Stimulated activated CD4-positive, alpha-beta T cell treated with anti-CD3 and anti-CD28 coated beads, TNF-alpha, amount 100 ng/mL, for 24 hours (primary cell): ENCODE results near the gene DAB2.

Experiments used
- DNase-seq, 3 experiments: peaks; one replicate each; pipeline ENCODE4 v3.0.0-alpha.2; 2020; ENCODE audit warnings: low read depth in 3 of 3

DAB2 gene

DNA sequence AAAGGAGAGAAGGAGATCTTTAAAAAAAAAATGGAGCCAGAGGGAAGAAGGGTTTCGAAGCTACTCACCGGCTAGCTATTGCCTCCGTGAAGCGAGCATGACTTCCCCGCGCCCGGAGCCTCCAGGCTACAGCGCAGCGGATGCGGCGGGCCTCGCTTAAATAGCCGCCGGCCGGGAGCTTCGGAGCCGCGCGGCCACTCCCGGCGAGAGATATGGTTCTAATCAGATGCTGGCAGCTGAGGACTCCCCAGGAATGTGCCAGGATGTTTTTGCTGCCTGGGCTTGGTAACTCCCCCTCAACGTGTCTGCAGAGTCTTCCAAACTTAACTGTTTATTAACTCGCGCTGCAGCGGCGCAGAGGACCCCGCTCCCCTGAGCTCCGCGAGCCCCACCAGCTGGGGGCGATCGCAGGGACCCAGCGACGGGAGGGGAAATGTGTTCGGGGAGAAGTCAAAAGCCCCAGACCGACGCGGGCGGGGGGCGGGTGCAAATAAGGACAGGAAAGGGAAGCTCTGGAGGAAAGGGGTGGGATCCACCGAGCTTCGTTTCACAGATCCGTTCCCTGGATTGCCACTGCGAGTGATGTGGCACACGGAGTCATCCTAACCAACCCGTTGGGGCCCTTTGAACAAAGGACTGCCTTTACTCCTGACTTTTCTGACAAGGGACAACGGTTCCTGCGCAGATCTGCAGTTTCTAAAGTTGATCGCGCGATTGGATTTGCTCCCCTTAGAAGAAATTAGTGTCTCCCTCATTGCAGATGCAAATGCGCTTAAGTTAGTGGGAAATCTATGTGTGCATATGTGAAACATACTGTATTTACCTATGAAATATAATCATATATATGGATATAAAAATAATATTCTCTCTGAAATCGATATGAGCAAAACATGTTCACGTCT lies at the start of gene DAB2:
Gene DAB2, minus strand, starts transcription at position 245 of the 902 bp plus-strand sequence. CDS start 30,660 bp downstream, outside the sequence.
- peak in 2 of 3 experiments; percentile 7 to 47 for DNase-seq

DNA sequence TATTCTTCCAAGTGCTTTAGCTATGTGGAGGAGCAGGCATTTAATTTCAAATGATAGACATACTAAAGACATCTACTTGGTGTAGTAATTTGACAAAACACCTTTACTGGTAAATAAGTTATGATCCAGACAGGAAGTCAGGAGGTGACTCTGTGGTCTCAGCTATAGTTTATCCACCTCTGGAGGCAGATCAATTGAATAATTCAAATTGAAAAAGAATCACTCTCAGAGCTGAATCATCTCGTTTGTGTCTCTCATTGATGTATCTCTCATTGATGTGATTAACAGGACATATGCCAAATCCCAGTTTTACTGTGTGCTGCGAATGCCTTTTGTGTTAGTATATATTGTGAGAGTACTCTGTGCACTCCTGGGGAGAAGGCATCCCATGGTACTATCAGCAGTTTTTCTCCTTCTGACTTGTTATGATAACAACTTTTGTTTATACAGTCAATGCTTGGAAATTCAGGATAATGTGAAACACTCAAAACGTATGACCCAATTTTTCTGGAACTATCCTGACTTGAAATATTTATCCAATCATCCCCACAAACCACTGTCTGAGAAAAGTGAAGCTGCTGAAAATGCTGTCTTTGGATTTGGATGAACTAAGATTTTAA lies 48.5 kb upstream of the DAB2 start:
- no peak for DNase-seq

DNA sequence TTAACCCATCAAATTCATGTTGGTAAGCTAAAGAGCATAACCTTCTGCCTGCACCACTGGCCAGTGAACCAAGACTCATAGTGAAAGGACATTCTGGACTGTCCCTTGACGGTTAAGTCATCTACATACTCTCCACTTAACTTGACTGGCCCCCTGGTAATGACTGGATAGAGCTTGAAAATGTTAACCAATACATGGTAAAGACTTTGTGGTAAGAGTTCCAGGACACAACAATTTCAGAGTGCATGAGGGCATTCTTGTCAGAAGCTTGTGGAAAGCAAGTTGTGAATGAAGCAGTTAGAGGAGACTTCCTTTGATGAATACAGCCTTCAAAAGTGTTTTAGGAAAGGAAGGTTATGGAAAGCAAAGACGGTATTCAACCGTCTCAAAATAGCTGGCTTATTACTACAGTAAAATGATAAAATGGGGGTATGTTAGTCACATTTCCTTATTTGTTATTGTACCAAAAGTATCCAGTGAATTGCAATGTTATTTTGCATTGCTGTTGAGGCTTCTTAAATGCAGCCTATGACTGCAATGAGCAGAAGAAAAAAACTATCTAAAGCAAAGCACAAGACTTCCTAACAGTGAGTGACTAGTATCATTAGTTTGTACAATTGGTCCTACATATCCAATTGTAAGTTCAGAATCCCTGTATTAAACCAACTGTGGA lies 47.2 kb upstream of the DAB2 start:
- DNase-seq: no peak

DNA sequence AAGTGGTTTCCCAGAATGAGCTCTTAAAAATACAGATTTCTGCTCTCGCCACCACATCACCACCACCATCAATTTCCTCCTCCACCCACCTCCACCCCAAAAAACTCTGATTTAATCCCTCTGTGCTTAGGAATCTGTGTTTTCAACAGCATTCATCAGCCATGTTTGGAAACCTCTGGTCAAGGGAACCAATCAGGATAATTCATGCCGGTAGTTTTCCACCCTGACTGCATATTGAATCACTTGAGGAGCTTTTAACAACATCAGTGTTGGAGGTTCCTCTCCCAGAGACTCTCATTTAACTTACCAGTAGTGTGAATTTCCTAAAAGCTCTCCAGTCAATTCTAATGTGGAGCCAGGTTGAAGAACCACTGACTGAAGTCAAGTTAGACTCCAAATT lies 46.0 kb upstream of the DAB2 start:
- no peak for DNase-seq

DNA sequence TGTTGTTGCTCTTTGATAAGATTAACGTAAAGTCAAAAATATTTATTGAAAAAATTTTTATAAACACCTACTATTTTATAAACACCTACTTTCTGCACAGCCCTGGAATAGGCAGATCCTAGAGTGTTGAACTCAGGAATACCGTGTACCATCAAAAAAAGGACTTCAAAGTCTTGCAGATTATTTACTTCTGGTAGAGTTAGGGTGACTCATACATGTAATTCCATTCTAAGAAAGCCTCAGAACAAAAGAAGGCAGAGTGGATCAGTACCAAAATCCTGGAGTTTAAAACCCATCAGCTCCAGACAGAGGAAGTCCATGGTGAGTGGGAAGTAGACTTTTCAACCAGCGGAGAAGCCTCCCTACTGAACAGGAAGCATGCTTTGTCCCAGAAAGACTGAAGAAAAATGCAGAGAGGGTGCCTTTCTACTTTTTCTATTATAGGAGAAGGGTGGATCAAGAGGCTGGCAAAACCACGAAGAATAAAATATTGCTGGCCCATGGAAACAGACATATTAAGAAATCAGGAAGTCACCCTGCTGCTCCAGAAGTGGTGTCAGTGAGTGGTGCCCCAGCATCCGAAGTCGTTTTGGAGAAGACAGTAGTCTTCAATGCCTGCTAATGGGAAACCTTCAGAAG lies 45.1 kb upstream of the DAB2 start:
- DNase-seq: no peak

DNA sequence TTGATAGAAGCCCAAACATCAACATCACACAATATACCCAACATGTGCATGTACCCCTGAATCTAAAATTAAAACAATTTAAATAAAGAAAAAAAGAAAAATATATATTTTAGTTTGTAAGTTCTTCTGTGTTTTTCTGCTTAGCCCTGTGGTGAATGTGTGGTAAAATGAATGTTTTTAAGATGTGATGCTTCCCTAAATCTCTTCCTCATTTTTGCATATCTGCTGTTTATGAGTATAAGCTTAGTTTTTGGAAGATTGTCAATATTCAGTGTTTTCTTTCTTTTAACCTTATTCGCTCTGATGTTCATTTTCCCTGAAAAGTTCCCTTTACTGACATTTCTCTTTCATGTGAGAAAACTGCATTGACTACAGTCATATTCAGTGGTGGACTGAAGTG lies 44.4 kb upstream of the DAB2 start:
- DNase-seq: no peak

DNA sequence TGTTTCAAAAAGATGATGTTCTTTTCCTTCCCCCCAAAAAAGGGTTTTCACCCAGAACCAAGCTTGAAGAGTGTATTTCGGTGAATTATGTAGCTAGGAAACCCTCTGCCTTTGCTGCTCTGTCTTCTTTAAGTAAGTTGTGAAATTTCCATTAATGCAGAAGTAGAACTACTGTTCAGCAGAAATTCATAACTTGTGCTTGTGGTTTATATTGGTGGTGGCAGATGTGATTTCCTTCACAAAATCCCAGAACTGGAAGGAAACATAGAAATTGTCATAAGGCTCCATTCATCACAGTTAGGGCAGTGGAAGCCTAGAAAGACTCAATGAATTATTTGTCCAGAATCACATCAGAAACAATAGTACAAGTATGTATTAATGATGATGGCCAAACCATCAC lies 42.1 kb upstream of the DAB2 start:
- DNase-seq: no peak

DNA sequence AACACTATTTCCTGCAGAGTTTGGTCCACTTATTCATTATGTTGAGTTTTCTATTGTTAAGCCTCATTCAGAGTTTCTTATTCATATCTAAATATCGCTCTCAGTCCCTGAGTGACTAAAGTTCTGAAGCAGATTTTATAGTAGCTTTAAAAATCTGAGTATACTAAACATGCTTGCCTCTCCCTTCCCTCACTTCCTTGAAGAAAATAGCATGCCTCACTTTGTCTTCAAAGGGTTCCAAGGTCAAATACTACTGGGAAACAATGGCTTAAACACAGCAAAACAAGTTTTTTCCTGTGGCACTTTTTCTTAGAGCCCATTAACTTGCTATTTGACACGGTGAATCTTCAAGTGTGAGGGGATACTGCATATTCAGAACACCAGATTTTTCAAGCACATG lies 41.1 kb upstream of the DAB2 start:
- no peak for DNase-seq

DNA sequence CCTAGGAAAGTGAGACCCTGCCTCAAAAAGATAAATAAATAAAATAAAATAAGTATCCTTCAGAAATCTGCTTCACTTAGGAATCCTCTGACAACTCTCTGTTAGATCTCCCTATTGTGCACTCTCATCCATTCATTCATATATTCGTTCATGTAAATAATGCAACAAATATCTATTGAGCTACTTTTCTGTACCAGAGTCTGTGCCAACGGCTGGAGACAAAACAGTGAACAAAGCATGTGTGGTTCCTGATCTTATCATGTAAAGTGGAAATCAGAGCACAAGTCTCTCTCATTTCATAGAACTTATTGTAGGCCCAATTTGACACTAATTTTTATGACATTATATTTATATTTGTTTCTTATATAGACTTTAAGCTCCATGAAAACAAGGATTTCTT lies 40.3 kb upstream of the DAB2 start:
- no peak for DNase-seq

DNA sequence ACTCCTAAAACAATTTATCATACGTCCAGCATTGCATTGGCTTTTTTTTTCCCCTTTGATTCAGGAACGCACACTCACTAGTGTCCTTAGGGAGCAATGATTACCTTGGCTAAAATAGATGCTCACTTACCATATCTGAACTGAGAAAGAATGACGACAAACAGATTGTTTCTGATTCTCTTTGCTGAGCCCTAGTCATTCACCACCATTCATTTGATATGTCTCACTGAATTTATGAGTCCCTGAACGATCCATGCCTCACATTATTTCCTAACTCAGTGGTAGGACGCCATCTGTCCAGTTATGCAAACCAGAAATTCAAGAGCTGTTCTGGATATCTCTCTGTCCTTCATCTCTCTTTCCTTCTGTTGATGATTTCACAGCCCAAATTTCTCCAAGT lies 39.3 kb upstream of the DAB2 start:
- no peak for DNase-seq

DNA sequence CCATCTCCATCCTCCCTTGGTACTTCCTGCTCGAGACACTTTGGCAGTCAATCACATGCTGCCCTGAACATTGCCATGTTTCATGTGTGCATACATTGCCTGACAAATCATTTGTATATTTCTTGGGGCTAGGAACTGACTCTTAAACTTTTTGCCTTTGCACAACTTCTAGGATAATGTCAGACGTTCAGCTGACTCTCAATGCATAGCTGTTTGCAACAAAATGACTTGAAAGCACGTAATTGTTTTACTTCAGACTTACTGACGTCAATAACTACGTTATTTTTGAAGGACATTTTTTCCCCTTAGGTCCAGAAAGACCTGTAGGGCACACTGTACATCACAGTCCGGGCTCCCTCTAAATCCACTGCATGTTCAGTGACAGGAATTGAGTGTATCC lies 37.4 kb upstream of the DAB2 start:
- DNase-seq: no peak

DNA sequence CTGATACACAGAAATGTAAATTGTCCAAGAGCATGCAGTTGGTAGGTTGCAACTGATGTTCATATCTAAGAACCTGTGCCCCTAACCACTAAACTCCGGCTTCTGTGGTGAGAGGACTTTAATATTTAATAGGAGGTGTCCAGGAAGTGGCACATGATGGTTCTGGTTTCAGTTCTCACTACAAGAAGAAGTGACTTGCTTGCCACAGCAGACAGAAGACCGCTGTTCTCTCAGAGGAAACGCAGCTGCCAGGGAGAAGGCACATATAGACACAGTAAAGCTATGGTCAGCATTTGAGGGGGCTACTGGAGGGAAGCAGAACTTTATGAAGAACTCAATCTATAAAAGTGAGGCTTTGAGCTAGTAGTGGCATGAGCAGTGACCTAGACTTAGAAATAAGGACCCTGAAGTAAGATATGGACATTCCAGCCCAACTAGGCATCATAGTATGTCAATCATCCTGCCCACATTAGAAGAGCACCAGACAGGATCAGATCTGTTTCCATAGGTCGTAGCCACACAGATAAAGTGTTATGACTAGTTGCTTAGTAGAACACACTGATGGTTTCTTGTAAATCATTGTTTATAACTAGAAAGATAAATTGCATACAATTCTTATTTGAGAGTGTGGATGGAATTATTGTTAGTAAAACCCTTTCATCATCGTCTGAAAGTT lies 36.4 kb upstream of the DAB2 start:
- no peak for DNase-seq

DNA sequence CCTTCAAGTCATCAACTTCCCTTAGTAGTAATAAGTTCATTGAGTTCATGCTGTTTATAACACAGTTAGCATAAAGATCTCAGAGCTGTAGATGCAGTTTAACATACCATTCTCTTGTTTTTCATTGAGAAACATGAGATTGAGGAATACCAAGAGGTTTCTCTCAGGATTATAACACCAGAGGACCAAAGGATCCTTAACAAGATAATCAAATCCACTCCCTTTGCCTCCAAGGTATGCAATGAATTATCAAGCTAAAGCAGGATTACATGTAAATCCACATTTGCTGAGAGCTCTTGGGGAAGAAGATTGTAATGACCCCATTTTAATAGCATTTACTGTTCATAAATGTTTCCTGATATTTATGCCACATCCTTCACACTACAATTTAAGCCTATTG lies 35.1 kb upstream of the DAB2 start:
- DNase-seq: no peak

DNA sequence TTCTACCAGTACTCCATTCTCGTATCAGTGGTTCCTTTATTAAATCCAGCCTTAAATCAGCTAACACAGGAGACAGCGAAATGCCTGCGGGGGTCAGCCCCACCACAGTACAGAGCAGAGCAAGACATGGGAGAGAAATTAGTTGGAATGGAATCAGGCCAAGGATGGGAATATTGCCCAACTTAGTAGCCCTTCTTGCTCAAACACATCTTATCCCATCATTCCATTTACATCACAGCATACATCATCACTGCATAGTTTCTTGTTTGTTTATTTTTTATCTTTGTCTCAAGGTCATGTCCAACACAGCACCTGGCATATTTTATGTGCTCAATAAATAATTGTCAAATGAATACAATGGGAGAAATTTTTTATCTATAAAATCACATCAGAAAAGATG lies 34.3 kb upstream of the DAB2 start:
- DNase-seq: no peak

DNA sequence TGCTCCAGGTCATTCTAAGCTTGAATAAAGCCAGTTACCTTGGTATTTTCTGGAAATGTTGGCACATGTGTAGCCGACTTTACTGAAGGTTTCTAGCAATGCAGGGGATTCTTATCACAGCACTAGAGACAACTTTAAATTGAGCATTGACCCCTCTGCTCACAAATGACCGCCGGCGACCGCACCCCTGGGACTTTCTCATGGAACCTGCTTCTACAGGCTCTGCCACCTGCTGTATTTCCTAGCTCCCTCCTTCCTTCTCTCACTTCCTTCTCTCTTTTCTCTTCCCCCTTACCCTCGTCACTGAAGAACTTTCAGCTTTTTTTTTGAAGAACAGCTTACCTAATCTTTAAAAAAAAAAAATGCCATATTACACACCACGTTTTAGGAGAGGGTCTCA lies 30.9 kb upstream of the DAB2 start:
- no peak for DNase-seq

DNA sequence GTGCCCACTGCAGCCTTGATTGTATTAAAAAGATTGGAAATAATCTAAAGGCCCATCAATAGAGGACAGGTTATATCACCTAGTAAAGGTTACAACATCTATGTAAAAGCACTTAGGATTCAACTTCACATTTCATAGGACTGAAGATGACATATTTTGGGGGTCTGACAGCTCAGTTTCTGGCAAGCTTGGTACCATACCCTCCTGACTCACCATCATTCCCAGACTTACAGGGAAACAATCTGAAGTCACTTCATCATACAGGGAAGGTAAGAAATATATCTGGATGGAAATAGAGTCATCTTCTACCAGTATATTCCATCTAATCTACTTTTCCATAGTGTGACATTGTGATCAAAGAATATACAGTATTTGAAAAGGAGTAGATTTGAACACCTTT lies 28.8 kb upstream of the DAB2 start:
- no peak for DNase-seq

DNA sequence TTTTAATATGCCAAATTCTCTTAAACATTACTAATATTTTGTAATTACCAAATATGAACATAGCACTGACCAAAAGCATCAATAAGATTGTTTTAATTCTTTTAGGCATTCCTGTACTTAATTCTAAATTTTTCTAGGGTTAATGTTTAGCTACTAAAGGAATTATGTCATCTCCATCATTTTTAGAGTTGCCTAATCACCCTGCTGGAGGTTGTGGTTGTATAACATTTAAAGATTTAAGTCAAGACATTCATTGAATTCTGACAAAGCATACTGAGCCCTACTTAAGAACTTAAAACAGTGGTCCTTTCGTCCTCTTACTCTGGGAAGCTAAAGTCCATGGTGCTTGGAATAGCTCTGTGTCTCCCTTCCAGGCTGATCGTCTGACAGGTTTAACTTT lies 28.1 kb upstream of the DAB2 start:
- no peak for DNase-seq

DNA sequence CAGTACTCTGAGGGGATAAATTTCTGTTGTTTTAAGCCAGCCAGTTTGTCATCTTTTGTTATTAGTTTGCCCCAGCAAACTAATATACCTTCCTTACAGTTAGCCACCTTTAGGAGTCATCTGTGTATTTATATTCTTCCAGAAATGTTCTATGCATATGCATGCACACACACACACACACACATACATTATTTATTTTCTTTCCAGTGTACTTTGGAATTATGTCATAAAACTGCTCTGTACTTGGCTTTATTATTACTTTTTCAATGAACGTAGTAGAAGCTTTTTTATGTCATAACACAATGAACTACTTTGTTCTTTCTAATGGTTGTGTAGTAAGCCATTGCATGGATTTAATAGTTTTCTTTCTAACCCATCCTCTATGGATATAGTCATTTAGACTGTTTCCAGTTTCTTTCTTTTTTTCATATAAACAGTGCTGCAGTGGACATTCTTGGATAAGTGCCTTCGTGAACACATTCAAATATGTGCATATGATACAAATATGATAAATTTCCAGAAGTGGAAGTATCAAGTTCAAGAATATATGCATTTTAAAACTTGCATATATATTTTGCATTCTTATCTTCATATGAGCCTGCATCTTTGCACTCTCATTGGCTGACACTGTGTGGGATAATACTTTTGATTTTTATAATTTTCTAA lies 26.6 kb upstream of the DAB2 start:
- no peak for DNase-seq

DNA sequence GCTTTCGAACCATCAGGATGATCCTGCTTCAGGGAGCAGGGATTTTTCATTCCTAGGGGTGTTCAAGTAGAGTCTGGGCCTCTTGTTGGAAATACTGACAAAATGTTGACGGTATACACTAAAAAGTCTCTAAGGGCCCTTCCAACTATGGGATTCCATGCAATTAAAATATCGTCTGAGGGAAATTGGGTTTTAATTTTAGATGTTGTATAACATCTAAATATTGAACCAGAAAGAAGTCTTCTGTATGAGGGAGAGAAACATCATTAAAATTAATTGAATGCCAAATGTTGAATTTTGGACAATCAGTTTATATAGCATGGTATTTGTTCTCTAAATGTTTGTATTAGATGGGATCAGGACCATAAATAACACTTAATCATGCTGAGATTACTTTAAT lies 25.7 kb upstream of the DAB2 start:
- DNase-seq: no peak

DNA sequence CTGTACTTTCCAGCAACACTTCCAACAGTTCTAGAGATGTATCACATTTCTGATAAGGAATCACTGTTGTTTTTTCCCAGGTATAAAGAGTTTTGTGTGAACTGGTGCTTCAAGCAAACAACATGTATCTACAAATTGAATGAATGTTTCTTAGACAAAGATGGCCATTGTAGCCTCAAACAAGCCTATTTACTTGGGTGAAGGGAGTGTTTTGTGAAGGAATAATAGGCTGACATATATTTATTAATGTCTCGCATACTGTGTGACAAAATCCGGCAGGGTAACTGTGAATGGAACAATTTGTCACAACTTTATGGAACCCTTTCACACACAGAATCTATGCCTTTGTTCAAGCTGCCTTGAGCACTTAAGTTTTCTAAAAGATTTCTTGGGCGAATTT lies 24.8 kb upstream of the DAB2 start:
- no peak for DNase-seq

DNA sequence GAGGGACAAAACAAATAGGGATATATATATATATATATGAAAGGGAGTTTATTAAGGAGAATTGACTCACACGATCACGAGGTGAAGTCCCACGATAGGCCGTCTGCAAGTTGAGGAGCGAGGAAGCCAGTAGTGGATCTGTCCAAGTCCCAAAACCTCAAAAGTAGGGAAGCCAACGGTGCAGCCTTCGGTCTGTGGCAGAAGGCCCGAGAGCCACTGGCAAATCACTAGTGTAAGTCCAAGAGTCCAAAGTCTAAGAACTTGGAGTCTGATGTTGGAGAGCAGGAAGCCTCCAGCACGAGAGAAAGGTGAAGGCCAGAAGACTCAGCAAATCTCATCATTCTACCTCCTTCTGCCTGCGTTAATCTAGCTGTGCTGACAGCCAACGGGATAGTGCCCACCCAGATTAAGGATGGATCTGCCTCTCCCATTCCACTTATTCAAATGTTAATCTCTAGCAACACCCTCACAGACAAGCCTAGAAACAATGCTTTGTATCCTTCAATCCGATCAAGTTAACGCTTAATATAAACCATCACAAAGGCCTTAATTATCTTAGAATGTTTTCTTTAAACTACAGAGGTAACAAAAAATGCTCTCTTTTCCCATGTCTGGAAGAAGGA lies 23.8 kb upstream of the DAB2 start:
- no peak for DNase-seq
